NCI-H748 treated with DMSO at 0.1 percent for 48 hours (cell line): ENCODE measurements around the gene HPCA.

ENCODE experiments used
- DNase-seq: peaks from one replicate; lab custom pipeline; 2025; lab: John Stamatoyannopoulos, UW

The HPCA gene

DNA sequence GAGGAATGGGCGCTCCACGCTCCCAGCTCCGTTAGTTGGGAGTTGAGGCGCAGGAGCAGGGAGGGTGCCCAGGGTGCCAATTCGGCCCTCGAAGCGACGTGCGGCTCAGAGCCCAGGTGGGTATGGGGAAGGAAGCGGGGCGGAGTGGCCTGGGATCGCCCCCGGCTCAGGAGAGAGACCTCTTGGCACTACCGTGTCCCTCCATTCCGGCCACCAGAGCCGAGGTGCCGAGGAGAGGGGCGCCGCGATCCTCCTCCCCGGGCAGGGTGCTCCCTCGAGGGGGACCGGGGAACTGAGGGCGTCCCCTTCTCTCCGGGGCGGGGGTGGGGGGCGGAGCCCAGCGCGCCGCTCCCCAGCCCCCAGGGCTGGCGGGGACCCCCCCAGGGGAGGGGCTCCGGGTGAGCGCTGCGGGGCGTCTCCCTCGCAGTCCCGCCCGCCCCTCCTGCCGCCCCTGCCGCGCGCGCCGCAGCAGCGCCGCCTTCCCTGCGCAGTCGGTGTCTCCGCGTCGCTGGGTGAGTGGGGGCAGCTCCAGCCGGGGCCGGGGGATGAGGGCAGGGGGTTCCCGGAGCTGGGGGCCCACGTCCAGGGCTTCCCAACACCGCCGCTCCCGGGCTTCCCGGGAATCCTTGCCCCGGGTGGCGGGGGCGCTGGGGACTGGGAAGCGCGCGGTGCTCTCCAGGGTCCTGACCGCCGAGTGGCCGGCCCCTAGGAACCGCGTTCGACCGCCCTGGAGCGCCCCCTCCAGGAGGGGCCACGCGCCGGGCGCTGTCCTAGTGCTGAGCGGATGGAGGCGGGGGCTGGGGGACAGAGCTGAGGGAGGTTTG lies at the start of gene HPCA:
HPCA (plus strand) TSS at position 488 of the 824 bp plus-strand sequence. CDS start 2,408 bp downstream, outside the sequence.
- no peak for DNase-seq

DNA sequence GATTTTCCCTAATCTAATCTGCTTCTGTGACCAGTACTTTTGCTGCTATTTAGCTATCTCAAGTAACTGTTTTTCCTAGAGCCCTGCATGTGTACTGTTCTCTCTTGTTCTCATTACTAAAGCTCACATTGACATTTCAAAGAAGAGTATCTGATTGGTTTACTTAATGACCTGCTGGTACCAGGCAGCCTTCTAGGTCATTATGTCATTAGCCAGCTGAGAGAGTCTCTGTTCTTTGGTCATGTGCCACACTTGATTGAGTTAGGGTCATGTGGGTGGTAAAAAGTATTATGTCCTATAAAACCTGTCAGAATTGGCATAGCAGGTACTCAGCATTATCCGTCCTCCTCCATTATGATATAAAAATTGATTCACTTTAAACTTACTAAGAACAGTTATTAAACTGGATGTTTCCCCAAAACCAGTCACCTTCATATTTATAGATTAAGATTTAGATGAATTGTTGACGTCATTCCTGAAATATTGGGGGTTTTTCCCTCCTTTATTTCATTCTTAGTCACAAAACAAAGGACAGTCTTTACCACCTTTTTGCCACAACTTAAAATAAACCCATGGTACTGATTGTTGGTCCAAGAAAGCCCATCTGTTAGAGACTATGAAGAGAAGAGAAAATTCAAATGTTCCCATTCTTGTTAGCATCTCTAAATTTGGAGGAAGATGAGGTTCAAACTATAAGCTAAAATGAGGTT lies 37.8 kb upstream of the HPCA start:
- no peak for DNase-seq

DNA sequence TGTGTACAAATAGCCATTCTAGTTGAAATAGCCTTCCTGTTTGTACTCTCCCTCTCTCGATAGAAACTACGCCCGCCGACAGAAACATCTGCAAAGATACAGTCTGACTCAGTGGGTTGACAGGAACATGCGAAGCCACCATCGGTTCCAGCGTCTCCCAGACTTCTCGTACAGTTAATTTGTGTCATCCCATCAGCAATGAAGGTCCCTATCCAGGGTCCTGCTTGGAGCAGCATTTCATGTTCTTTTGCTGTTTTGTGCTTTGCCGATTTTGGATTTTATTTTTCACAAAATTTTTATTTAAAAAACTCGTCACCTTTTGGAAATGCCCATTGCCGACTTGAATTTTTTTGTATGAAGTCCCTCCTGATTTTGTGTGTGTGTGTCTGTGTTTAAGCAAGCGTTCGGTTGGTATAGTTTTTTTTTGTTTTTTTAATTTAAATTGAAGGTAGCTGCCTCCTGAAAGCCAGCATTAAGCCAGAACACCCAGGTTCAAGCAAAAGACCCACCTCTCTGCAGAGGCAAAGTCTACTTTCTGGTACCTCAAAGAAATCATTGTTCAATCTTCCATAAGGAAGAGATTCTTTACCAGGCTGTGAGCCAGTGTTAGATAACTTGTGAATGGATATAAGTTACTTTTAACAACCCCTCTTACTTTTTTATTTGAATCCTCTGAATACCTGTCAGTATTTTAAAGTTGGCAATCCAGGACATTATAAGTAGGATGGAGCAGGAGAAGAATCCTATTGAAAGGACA lies 30.3 kb upstream of the HPCA start:
- DNase-seq: no peak

DNA sequence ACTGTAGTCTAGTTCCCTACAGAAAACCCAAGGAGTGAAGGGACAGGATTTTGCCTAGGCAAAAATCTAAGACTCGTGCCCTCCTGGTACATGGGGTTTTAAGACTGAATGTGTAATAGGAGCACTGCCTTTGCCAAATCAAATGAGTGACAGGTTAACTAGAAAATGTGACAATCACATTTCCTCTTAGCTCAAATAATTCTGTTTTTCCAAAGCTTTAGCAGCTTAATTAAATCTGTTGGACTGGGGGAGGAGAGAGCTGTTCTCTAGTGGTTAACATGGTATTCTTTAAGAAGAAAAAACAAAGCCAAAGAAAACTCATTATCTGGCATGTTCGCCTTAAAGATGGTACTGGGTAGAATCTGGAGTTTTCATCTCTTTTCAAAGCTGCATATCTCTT lies 28.2 kb upstream of the HPCA start:
- no peak for DNase-seq

DNA sequence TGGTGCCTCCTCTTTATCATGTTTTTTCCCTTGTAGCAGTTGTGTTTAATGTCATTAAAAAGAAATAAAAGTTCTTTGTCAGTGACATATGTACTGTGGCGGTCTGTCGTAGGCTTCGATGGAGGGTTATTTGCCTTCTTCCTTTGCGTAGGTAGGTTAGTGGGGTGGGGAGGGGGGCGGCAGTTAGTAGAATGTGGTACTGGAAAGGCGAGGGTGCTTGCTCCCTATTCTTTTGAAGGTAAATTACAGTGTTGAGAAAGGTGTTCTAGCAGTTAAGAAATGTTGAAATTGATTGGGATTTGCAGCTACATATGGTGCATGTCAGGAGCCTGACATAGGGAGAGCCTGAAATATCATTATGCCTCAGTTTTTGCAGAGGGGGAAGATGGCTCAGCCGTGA lies 27.5 kb upstream of the HPCA start:
- DNase-seq: no peak

DNA sequence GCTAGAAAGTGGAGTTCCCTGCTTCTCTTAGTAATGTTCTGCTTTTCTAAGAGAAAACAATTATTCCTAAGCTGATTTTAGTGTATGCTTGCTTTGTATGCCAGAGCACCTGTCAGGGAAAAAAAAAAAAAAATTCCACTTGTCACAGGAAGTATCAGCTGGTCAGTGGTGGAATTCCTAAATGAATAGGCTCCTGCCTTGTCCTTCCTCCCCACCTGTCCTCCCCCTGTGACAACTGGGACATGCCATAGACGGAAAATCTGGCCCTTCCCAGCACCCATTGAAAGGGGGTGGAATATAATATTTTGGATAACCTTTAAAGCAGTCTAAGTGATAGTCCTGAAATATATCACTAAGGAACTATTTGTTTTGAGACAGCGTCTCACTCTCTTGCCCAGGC lies 26.4 kb upstream of the HPCA start:
- no peak for DNase-seq

DNA sequence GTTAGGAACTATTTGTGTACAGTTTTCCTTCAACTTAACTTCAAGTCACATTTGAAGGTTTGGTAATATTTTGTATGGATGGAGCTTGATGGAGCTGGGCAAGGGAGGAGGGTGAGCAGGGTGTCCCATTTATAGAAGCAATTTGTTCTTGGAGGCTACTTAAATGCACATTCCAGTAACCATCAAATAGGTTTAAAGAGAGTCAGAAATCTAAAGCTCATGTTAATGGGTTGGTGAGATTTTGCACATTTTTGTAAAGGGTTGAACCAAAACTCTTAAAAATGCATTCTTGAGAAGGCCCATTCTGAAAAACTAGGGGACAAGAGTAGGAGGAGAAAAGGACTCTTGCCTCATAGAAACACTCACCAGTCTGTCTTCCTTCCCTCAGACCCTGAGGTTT lies 25.7 kb upstream of the HPCA start:
- no peak for DNase-seq

DNA sequence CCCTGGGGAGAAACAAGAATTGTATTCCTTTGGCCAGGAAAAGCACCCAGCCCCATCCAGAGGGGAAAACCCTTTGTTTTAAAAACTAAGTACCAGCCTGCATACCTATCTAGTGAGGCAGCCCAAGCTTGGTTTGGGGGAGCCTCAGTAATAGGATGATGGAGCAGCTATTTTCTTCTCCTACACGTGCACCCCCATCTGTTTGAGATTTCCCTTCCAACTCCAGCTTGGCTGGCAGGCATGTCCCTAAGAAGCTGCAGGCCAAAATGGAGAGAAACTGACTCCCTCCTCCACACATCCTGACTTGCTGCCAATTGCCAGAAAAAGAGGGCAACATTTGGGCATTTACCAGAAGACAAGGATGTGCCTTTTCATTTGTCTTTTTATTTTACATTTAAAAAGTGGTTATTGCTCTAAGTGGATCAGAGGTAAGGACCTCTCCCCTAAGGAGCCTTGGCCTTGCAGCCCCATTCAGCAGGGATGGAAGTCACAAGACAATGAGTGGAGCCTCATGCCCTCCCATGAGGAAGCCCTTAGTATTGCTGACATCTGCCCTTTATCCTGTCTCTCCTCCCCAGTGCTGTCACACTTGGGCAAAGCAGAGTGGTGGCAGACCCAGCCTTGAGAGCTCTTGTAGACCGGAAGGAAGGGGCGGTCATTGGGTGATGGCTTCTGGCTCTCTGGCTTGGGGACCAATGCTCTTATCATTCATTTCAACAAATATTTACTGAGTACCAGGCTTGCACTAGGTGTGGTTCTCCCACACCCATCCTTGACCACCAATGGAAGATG lies 24.2 kb upstream of the HPCA start:
- DNase-seq: no peak

DNA sequence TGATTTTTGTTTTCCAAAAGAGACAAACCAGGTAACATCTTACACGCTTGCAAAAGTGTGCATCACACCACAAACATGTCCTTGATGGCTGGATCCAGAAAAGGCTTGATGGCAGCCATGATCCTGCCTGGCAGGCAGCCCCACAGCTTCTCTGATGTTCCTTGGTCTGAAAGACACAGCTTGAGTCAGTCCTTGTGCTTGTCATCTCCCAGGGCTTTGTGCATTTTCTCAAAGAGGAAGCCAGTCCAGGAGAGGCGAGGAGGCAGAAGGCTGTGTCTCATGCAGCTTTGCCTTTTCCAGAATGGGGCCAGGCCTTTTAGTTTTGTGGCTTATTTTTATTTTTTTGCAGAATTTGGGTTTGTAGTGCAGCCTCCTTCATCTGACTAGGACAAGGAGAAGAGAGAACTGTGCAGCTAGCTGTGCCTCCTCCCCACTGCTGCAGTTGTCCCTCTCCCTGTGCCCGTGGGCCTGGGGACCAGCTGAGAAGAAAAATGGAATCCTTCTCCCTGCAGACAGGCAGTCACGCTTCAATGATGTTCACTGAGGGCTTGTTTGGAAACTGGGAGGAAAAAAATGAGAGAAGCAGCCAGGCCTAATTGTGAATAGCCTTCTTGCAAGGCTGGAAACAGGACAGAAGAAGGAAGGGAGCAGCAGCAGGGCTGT lies 22.9 kb upstream of the HPCA start:
- no peak for DNase-seq

DNA sequence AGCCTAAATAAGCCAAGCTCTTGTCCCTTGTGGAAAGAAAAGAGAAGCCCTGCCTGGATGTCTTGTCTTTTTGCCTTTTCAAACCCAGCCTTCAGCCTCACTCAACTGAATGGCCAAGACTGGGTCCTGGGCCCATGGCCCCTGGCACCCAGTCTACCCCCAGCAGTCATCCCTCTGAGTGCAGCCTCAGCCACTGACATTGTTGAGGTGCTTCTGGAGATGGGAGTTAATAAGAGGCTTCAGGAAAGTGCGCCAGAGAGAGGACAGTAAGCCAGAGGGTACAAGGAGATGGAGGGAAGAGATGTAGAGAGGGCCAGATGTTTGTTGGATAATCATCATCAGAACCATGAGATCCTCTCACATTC lies 22.4 kb upstream of the HPCA start:
- no peak for DNase-seq

DNA sequence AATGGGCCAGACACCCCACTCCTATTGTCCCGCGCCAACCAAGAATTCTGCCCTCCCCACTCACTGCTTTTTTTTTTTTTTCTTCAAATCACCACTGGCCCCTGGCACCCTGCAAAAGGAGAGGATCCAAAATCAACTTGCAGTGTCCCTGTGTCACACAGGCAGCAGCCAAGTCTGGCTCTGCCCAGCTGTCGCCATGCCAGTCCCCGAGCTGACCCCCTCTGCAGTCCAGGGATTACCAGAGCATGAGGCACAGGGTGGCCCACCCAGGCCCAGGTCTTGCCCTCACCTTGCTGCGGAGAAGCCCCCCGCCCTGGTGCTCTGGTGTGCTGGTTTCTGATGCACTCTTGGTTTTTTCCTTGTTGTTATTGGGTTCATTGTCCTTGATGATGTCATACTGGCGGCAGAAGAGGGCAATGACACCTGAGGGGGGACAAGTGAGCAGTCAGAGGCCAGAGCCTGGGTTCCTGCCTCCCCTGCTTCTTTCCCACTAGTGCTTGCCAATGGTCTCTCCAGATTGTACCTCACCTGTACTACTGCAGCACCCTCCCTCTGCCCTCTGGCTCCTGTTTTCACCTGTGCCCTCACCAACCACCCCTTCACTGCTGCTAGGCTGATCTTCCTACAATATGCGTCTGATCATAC lies 21.8 kb upstream of the HPCA start:
- no peak for DNase-seq

DNA sequence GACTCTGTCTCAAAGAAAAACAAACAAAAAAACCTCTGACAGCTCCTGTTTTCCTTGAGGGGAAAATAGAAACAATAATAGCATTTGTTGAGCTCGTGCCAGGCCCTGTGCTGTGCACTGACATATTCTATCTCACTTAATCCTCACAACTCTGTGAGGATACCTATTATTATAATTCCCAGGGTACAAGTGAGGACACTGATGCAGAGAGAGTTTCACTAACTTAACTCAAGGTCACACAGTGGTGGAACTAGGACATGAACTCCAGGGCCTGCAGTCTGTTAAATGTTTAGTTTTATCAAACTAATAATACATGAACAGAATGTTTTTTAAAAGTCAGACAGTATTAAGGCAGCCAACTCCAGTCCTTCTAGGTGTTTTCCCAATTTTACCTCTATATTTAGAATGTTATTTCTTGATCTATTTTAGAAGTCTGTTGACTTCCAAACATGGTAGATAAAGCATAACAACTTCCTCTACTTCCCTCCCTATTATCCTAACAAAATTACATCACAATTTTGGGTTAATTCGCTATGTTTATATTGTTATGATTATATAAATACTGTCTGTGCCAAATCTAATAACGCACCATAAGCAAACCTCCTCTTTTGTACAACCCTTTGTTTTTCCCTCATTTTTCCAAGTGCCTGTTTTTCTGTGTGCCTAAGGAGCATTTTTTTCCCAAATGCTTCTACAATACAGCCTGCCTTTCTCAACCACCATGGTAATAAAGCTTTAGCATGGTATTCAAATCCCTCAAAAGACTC lies 20.5 kb upstream of the HPCA start:
- no peak for DNase-seq

DNA sequence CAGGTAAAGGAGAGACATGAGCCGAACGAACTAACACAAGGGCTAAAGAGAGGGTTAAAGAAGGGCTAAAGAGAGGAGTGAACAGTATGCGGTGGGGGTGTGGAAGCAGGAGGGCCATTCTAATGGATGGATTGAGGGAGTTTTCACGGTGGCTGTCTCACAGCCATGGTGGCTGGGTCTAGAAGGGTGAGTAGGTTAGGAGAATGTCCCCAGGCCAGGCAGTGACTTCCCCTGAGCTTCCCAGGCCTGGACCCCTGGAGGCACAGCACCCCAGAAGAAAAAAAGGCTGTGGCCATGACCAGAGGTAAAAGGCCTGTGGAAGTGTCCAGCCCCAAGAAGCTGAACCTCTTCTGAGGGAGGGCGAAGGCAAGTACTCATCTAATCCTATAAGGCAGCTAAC lies 19.1 kb upstream of the HPCA start:
- DNase-seq: no peak

DNA sequence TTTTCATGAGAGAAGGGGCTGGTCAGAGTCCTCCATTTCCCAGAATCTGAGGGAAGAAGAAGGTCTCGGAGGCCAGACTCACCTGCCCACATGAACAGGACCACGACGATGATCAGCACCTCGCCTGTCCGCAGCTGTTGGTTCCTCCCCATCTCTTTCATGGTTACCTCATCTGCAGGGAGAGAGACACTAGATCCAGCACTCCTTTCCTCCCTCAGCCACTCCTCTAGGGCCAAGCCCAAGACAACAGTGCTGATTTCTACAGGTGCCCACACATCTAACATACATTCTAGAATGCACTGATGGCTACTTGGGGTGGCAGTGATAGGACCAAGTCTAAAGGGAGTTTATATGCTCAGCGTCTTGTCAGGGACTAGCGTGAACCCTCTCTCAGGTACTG lies 18.6 kb upstream of the HPCA start:
- no peak for DNase-seq

DNA sequence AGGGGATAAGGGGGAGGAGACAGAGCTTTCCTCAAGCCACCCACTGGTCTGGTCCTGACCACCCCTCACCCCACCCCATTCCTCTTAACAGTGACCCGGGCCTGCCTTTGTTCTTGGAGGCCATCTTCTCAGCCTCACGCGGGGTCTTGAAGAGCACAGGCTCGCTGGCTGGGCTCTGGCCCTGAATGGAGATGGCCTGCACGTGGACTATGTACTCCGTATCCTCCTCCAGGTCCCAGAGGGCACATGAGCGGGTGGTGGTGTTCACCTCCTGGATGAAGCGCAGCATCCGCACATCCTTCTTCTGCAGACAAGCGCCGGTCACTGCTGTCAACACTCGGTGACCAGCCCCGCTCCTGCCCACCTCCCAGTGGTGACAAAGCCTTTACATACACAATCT lies 18.2 kb upstream of the HPCA start:
- no peak for DNase-seq

DNA sequence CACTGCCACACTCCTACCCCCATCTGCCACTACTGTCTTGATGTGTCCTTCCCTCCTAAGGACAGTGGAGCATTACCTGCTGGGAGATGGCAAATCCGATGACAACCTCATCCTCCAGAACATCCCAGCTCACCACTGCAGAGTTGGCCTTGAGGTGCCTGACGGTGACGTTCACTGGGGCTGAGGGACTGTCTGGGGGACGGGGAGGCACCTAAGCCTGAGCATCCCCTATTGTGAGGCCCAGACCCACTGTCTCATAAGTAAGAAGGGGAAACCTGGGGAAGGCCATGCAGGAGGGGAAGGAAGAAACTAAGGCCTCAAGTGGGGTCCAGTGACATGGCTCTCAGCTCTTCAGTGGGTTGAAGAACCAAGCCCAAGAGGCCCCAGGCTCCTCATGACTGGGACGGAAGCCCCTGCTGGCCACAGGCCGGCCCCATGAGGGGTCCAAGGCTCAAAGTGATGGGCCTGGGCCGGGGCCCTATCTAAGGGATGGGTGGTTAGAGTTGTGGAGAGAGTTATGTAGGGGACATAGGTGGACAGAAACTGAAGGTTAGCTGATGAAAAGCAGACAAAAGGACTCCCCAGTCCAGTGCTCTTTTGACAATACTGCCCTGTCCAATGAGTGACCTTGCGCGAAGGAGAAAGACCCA lies 17.4 kb upstream of the HPCA start:
- DNase-seq: no peak

DNA sequence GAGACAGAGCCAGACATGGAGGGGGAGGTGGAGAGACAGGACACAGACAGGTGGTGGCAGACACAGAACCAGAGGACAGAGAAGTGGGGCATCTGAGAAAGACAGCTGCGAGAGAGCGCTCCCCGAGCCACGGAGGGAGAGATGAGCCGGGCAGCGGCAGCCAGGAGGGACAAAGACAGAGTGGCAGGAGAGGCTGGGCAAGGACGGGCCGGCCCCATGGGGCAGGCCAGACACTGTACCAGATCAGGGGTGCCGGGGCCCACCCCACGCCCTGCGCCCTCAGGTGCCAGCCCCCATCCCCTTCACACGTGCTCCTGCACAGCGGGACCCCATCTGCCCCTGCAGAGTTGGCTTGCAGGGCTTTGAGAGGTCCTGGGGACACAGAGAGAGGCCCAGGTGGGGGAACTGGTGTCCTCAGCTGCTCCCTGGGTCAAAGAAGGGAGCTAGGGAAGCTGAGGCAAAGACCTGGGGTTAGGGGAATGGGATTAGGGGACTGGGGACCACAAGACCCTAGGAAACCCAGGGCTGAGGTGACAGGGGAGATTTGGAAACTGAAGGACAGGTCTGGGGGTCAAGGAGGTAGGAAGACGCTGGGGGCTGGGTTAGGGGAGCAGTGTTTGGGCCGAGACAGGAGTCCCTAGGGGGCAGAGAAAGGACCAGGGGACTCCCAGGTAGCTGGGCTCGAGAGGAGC lies 16.2 kb upstream of the HPCA start:
- DNase-seq: no peak

DNA sequence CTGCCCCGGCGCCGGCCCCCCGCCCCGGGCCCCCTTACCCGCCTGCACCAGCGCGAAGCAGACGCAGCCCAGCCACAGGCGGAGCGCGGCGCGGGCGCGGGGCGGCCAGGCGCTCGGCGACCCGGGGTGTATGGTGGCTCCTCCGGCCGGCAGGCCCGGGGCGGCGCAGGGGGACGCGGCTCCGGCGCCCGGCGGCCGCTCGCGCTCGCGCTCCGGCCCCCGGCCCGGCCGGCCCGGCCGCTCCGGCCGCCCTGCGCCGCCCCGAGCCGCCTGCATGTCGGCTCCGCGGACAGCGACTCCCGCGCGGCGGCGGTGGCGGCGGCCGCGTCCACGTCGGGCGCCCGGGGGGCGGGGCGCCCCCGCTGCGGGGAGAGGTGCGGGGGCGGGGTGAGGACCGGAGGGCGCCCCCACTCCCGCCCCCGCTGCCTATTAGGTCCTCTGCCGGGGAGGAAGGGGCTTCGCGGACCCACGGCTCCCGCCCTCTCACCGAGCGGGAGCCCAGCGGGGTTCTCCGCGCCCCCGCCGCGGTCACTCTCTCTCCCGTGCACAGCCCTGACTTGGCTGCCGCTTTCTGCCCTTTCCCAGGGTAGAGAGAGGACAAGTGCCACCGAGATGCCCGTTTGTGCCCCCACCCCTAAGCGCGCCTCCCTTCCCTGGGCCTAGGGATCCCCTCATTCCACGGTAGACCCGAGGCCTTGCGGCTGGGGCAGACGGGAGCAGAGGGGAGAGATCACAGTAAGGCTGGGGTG lies 15.5 kb upstream of the HPCA start, which contains the start of gene FNDC5:
FNDC5 (minus strand) TSS at position 298 of the 749 bp plus-strand sequence.
- no peak for DNase-seq
